CD4-positive, alpha-beta T cell (primary cell): Measurements from ENCODE around the gene RAET1L. TPM values are rescaled to one million over a fixed set of nuclear protein-coding genes. Genes with fewer than 3 reads are reported as not detected.

Experiments used
- ATAC-seq: fragments of 200-7000 bp; cut with Tn5 transposase; one replicate; pipeline ENCODE4 v1.10.0; 2022; ENCODE audit warnings: mild to moderate bottlenecking; ENCODE audit not compliant: poor library complexity
- CTCF ChIA-PET: fragments of 350-600 bp; sonication (Branson Sonifier 250); formaldehyde crosslinking; loops from one replicate; lab custom pipeline; 2021; ENCODE audit warnings: antibody characterized with exemption, inconsistent platforms; lab: Charles Lee
- POLR2A ChIA-PET: fragments of 350-600 bp; sonication (Branson Sonifier 250); formaldehyde crosslinking; loops from one replicate; lab custom pipeline; 2021; ENCODE audit warnings: antibody characterized with exemption, inconsistent platforms; lab: Charles Lee
- DNase-seq, 14 experiments: peaks; one replicate each; pipeline ENCODE4 v3.0.0-alpha.2; 2013 to 2020; ENCODE audit warnings: mixed read lengths in 2 of 14
- H3K27ac ChIP-seq, 2 donors: one replicate each; pipeline versions ENCODE4 v1.5.1 to v1.7.0; 2013; ENCODE audit warnings: low read length in 2 of 2, low read depth in 1 of 2, mild to moderate bottlenecking in 1 of 2
- H3K27me3 ChIP-seq, 2 experiments: 1 replicate in 1 of 2; 2 replicates in 1 of 2; pipeline versions ENCODE4 v1.6.1 to v1.7.0; 2013; ENCODE audit warnings: low read length in 2 of 2, control low read depth in 1 of 2, mild to moderate bottlenecking in 1 of 2, moderate library complexity in 1 of 2; ENCODE audit not compliant: insufficient read depth in 2 of 2, control insufficient read depth in 1 of 2
- H3K36me3 ChIP-seq: one replicate; pipeline ENCODE4 v1.6.1; 2013; ENCODE audit warnings: low read length, control low read depth; ENCODE audit not compliant: insufficient read depth
- H3K4me1 ChIP-seq: one replicate; pipeline ENCODE4 v1.6.1; 2013; ENCODE audit warnings: low read length, control low read depth; ENCODE audit not compliant: insufficient read depth
- H3K4me3 ChIP-seq: one replicate; pipeline ENCODE4 v1.5.1; 2013; ENCODE audit warnings: mild to moderate bottlenecking, low read length, moderate library complexity
- H3K9me3 ChIP-seq, 2 experiments: 1 replicate in 1 of 2; 2 replicates in 1 of 2; pipeline versions ENCODE4 v1.6.1 to v1.7.0; 2013; ENCODE audit warnings: low read length in 2 of 2, mild to moderate bottlenecking in 2 of 2, control low read depth in 1 of 2, moderate library complexity in 1 of 2; ENCODE audit not compliant: control insufficient read depth in 1 of 2, insufficient read depth in 1 of 2
- H3K27ac Mint-ChIP-seq: one replicate; pipeline ENCODE4 v1.8.0; 2020; ENCODE audit warnings: mixed read lengths
- H3K27me3 Mint-ChIP-seq: one replicate; pipeline ENCODE4 v1.8.0; 2021; ENCODE audit warnings: mixed read lengths
- H3K36me3 Mint-ChIP-seq: one replicate; pipeline ENCODE4 v1.8.0; 2021; ENCODE audit warnings: low read depth, mixed read lengths
- H3K4me1 Mint-ChIP-seq: one replicate; pipeline ENCODE4 v1.8.0; 2021; ENCODE audit warnings: low read depth, mixed read lengths
- H3K4me3 Mint-ChIP-seq: one replicate; pipeline ENCODE4 v1.8.0; 2020; ENCODE audit warnings: mild to moderate bottlenecking, mixed read lengths
- H3K9me3 Mint-ChIP-seq: one replicate; pipeline ENCODE4 v1.8.0; 2020; ENCODE audit warnings: mixed read lengths
- intact Hi-C, 2 experiments: fragments of 100-400 bp; cut with DNase I in 1 of 2; cut with micrococcal nuclease in 1 of 2; formaldehyde crosslinking; loops; one replicate each; pipeline versions ENCODE4 v1.15.1 to v1.9.0; 2023 to 2025; cut with DNase I, micrococcal nuclease
- total RNA-seq, 174 experiments: library from RNA in 2 of 174; stranded (reverse) in 2 of 174; gene quantifications; one replicate each; pipeline ENCODE4 v1.2.3 and lab custom pipeline; 2021 to 2026
- TF ChIP-seq, protein P1 (sequence below): fragments of 200-600 bp; IDR thresholded peaks from one replicate; pipeline ENCODE4 v1.8.0; 2022; ENCODE audit warnings: antibody characterized with exemption, mild to moderate bottlenecking

Gene RAET1L
- total RNA-seq, 2 experiments from 2014 or later, result not detected

GRCh38 chr6:150037526-150038201 is 12.3 kb upstream of the RAET1L start:
- H3K4me3 Mint-ChIP-seq, result peak overlapping the region; percentile 77
- Histone ChIP-seq H3K4me3 (peak overlapping the region; percentile 17), H3K4me1 (peaks cover 16% of the 10 kb centered on the region), H3K27ac (no peak overlapping the region), H3K36me3 (no peaks in the 10 kb centered on the region), H3K9me3 (no peaks in the 10 kb centered on the region), H3K27me3 (peaks cover 45 to 65% of the 10 kb centered on the region in 2 experiments)
- ATAC-seq, result no peak
- H3K27ac Mint-ChIP-seq, result no peak overlapping the region
- peaks cover 9% of the 10 kb centered on the region for H3K4me1 Mint-ChIP-seq
- no peak for DNase-seq
- POLR2A ChIA-PET, result no interaction called here
- CTCF ChIA-PET, result no interaction called here
- H3K9me3 Mint-ChIP-seq, result no peaks in the 10 kb centered on the region
- no peaks in the 10 kb centered on the region for H3K36me3 Mint-ChIP-seq
- peaks cover 89% of the 10 kb centered on the region for H3K27me3 Mint-ChIP-seq
- TF ChIP-seq, protein P1, sequence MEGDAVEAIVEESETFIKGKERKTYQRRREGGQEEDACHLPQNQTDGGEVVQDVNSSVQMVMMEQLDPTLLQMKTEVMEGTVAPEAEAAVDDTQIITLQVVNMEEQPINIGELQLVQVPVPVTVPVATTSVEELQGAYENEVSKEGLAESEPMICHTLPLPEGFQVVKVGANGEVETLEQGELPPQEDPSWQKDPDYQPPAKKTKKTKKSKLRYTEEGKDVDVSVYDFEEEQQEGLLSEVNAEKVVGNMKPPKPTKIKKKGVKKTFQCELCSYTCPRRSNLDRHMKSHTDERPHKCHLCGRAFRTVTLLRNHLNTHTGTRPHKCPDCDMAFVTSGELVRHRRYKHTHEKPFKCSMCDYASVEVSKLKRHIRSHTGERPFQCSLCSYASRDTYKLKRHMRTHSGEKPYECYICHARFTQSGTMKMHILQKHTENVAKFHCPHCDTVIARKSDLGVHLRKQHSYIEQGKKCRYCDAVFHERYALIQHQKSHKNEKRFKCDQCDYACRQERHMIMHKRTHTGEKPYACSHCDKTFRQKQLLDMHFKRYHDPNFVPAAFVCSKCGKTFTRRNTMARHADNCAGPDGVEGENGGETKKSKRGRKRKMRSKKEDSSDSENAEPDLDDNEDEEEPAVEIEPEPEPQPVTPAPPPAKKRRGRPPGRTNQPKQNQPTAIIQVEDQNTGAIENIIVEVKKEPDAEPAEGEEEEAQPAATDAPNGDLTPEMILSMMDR, result no peak
- intact Hi-C loops, result no loop called here

DNA sequence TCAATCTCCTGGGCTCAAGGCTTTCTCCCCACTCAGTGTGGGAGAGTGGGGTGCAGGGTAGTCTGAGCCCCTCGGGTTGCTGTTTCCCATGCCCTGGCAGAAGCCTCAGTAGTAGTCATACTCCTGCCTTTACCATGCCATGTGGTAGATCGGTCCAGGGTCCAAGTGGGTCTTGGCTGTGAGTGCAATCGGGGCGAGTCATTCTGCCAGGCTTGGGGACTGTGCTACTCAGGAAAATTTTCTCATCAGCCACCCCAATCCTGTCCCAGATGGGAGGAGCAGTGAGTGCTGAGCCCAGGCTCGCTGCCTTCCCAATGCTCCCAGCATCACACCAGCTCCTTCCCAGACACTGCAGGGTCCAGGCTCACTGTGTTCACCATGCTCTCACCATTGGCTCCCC is 10.7 kb upstream of the RAET1L start:
- DNase-seq, result no peak
- CTCF ChIA-PET, result no interaction called here
- Histone ChIP-seq H3K27ac (no peak overlapping the region), H3K9me3 (no peaks in the 10 kb centered on the region), H3K4me1 (peaks cover 16% of the 10 kb centered on the region), H3K27me3 (peaks cover 44 to 62% of the 10 kb centered on the region in 2 experiments), H3K36me3 (no peaks in the 10 kb centered on the region), H3K4me3 (no peak overlapping the region)
- ATAC-seq, result no peak
- Mint-ChIP-seq H3K4me3 (no peak overlapping the region), H3K4me1 (peaks cover 9% of the 10 kb centered on the region), H3K36me3 (no peaks in the 10 kb centered on the region), H3K27me3 (peaks cover 79% of the 10 kb centered on the region), H3K27ac (no peak overlapping the region), H3K9me3 (no peaks in the 10 kb centered on the region)
- POLR2A ChIA-PET, result no interaction called here
- intact Hi-C loops, result no loop called here
- TF ChIP-seq, protein P1, result no peak

- Histone ChIP-seq H3K27ac (no peak overlapping the region), H3K27me3 (peaks cover 27 to 36% of the 10 kb centered on the region in 2 experiments), H3K4me1 (peaks cover 13% of the 10 kb centered on the region), H3K36me3 (no peaks in the 10 kb centered on the region), H3K4me3 (no peak overlapping the region), H3K9me3 (no peaks in the 10 kb centered on the region)
- CTCF ChIA-PET, result no interaction called here
- H3K27me3 Mint-ChIP-seq, result peaks cover 63% of the 10 kb centered on the region
- ATAC-seq (no peak), DNase-seq (peak in 1 of 14 experiments; percentile 9)
- no peaks in the 10 kb centered on the region for H3K36me3 Mint-ChIP-seq
- intact Hi-C loops, result no loop called here
- POLR2A ChIA-PET, result no interaction called here
- H3K4me1 Mint-ChIP-seq, result peaks cover 9% of the 10 kb centered on the region
- no peak overlapping the region for H3K27ac Mint-ChIP-seq
- no peaks in the 10 kb centered on the region for H3K9me3 Mint-ChIP-seq
- no peak overlapping the region for H3K4me3 Mint-ChIP-seq
- TF ChIP-seq, protein P1, result no peak
These were observed 8.0 kb upstream of the RAET1L start for GRCh38 chr6:150033207-150033771.
